ENCODE measurements around the gene SLC25A2.

DNA sequence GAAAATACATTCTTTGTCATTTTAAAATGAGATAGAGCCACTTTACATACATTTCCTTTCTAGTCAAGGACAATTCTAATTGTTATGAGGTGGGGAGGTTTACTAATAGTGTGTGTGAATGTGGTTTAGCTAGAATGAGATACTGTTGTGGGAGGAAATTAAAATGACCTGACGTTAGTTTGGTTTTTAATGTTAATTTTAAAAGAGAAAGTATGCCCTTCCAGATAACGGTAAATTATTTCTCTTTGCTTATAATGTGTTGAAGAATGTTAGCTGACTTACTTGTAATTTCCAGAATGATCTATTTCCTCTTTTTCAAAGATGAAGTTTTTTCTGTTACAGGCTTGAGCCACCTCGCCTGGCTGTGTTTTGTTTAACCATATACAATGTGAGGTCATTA is 18.4 kb upstream of the SLC25A2 start:
- TF ChIP-seq GABPA (IDR thresholded peaks at IDR 0.05; ENCODE audit: low read depth) (peak; percentile 44; the same call in 1 of the 2 replicates), NR2C2 (IDR thresholded peaks at IDR 0.05; ENCODE audit: borderline replicate concordance, control insufficient read depth, insufficient read length, low read depth) (no peak), BCL11A (IDR thresholded peaks at IDR 0.05; ENCODE audit: low read depth, low read length) (0 out of 2 replicates have a peak, but pooled peaks have one; percentile 9), ZSCAN29 (IDR thresholded peaks at IDR 0.05) (no peak)
- TF ChIP-seq, protein P1, sequence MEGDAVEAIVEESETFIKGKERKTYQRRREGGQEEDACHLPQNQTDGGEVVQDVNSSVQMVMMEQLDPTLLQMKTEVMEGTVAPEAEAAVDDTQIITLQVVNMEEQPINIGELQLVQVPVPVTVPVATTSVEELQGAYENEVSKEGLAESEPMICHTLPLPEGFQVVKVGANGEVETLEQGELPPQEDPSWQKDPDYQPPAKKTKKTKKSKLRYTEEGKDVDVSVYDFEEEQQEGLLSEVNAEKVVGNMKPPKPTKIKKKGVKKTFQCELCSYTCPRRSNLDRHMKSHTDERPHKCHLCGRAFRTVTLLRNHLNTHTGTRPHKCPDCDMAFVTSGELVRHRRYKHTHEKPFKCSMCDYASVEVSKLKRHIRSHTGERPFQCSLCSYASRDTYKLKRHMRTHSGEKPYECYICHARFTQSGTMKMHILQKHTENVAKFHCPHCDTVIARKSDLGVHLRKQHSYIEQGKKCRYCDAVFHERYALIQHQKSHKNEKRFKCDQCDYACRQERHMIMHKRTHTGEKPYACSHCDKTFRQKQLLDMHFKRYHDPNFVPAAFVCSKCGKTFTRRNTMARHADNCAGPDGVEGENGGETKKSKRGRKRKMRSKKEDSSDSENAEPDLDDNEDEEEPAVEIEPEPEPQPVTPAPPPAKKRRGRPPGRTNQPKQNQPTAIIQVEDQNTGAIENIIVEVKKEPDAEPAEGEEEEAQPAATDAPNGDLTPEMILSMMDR (IDR thresholded peaks at IDR 0.05 in 2 of 3, conservative IDR thresholded peaks at IDR 0.05 in 1 of 3; ENCODE audit: control insufficient read depth in 2 of 3, extremely low read depth in 1 of 3, insufficient read depth in 1 of 3, low read depth in 3 of 3, low read length in 3 of 3): no peak
